CD4-positive, alpha-beta T cell treated with Interleukin-4 for 4 hours (primary cell): ENCODE results near the gene EML5.
"Not testable (repeated sequence)": the region's sequence is repeated elsewhere in the genome, so short reads cannot be mapped to it uniquely, and the experiment has no call there.

Source experiments
- DNase-seq: peaks from one replicate; pipeline ENCODE4 v3.0.0-alpha.2; 2020

Gene EML5

DNA sequence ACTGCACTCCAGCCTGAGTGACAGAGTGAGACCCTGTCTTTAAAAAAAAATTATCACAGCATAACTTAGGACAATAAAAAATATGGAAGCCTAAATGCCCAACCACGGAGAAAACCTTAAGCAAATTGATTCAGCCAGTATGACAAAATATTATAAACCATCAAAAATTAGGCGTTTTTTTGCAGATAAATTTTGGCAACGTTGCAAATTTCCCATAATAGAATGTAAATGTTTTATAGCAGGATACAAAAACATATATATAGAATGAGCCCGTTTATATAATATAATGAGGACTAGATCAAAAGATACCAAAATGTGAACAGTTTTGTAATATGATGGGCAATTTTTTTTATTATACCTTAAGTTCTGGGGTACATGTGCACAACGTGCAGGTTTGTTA, 6.8 kb upstream of the EML5 start:
- DNase-seq: no peak

DNA sequence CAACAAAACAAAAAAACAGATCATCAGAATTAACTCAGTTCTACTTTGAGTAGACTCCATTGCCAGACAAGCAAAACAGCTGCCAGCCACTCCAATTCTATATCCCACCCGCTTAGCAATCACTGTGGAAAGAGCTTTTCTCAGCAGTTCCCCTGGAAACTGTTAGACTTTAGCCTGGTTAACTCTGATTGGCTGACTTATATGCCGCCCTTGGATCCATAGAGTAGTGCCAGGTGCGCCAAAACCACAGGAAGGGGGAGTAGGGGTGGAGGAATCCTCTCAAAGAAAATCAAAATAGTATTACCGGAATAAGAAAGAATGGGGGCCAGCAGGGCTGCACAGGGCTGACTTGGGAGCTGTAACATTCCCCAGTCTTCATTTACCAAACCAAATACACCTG, 5.4 kb upstream of the EML5 start:
- DNase-seq: no peak

DNA sequence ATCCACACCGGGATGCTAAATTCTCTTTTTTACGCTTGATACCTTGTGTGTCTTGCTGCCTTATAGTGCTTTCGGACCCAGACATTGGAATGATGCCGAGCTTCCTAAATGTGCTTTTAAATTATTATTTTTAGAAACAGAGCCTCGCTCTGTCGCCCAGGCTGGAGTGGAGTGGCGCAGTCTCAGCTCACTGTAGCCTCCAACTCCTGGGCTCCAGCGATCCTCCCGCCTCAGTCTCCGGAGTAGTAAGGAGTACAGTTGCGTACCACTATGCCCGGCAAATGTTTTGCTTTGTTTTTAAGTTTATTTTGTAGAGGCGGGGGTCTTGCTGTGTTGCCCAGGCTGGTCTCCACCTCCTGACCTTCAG, 489 bp upstream of the EML5 start:
- no peak for DNase-seq

DNA sequence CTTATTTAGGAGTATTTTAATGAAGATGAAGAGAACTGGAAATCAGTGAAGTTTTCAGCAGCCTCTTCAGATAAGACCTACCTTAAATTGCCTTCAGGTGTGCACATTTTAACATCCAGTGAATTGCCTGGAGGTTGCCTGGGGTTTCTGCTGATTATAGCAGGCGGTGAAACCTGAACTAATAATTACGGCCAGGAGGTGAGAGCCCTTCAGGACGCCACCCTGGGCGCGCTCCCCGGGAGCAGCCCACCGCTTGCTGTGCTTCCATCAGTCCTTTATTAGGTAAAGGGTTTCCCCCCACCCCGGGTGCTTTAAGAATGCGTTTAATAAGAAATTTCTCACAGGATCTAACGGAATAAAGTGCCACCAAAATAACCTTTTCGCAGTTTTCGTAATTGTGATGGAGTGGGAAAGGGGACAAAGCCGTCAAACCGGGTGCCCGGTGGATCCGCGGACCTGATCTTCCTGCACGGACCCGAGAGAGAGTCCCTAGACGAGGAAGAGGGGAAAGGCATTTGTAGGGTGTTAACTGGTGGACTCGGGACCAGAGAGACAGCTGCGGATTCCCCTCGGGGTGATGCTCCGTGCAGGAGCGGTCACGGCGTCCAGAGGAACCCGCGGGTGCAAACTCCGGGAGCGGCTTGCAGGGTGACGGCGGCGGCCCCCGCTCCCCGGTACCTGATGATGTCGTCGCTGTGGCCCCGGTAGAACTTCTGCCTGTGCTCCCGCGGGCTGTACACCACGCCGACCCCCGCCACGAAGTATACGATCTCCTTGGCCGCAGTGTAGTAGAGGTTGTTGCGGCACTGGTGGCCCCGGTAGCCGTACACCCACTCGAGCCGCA, 902 bp downstream of the EML5 start:
- no peak for DNase-seq

DNA sequence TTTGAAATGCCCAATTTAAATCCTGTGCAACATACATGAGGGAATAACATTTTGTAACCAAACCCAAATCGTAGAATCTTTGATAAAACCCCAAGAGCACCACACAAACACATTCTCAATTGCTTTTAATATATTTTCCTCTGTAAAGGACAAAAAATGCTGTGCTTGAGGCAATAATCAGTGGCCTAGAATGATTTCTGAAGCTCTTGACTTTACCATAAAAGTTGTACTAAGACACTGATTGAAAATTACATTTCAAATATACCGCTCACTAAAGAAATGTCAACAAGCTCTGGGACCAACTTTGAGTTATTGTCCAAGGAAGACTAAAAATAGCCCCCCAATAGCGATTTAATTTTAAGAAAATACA, 1.5 kb downstream of the EML5 start:
- no peak for DNase-seq

DNA sequence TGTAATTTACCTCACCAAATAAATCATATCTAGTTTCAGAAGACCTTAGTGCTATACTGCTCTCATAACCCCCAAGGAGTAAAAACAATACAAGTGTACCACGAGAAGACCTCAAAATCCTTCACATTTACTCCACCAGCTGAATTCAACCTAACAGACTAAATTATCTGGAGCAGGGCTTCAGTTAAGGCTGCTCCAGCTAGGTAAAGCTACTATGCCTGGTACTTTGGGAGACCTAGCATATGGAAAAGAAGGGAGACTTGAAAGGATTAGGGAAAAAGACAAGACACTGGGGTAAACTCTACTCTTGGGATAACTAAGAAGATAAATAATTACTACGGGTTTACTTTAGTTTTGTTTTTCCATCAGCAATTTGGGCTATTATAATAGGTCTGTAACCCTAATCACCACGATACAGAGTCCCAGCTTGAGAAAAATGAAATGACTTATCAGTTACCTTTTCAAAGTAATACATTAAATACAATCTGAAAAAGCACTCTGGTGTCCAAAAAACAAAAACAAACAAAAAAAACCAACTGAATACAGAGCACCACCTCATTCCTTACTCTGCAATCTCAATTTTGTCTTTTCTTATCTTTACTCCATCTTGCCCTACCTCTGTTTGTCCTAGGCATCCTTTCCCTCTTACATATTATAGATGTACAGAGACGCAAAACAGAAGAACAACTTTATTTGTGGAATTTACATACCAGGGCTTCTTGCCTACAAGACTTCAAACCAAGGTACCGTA, 2.1 kb downstream of the EML5 start:
- no peak for DNase-seq

DNA sequence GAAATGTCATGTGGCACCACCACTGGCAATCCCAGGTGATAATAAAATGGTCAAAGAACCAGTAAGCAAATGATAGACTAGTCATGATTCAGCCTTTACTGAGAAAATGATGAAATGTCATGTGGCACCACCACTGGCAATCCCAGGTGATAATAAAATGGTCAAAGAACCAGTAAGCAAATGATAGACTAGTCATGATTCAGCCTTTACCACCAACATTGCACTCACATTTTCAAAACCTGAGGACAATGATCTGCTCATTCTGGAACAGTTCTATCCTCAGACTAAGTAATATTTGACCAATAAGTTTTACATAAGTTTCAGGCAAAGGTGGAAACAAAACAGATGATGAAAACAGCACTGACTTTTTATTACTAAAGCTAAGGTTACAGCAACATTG, 3.2 kb downstream of the EML5 start:
- not testable (repeated sequence) for DNase-seq

DNA sequence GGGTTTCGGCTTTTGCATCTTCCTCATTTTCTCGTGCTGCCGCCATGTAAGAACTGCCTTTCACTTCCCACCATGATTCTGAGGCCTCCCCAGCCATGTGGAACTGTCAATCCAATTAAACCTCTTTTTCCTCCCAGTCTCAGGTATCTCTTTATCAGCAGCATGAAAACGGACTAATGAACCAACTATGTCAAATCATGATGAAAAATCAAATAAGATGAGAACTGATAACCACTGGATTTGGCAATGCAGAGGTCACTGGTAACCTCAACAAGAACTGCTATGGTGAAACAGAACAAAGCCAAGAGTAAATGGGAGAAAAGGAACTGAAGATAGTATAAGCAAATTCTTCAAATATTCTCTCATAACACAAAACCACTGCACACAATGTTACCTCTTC, 6.0 kb downstream of the EML5 start:
- DNase-seq: no peak

DNA sequence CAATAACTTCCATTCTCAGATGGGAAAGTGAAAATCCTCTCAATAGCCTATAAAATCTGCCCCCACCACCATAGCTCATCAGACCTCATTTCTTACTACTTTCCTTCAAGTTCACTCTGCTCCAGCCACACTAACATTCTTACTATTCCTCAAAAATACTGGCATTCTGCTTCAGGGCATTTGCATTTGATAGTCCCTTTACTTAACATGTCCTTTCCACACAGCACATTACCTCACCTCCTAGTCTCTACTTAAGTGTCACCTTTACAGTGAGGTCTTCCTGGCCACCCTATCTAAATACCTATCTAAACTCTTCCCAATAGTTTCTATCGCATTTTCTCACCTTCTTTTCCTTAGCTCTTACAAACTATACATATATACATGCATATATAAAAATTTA, 6.8 kb downstream of the EML5 start:
- DNase-seq: no peak

DNA sequence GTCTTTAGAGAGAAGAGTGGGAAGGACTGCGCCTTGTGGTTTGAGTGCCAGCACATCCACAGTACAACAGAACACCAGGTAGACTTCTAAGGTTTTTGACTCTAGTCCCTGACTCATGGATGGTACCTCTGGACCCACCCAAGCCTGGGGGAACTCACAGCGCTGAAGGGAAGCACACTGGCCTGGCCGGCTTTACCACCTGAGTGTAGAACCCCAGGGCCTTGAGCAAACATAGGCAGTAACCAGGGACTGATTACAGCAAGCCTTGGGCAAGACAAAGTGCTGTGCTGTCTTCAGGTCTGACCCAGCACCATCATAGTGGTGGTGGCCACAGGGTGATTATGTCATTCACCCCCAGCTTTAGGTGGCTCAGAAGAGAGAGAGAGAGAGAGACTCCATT, 17.2 kb downstream of the EML5 start:
- no peak for DNase-seq

DNA sequence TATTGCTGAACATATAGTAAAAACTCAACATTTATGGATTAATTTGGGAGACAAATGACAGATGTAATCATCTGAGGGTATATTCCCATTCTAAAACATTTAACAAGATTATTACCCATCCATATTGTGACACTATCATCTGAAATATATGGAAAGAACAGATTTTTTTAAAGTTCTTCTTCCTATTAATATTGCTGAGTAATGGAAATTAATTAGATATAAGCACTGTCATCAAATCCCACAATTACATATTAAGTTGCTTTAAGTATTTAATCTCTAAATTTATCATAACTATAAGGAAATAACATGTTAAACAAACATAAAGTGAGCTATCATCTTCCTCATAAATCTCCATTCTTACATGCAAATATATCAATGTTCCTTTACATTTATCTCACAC, 22.0 kb downstream of the EML5 start:
- no peak for DNase-seq

DNA sequence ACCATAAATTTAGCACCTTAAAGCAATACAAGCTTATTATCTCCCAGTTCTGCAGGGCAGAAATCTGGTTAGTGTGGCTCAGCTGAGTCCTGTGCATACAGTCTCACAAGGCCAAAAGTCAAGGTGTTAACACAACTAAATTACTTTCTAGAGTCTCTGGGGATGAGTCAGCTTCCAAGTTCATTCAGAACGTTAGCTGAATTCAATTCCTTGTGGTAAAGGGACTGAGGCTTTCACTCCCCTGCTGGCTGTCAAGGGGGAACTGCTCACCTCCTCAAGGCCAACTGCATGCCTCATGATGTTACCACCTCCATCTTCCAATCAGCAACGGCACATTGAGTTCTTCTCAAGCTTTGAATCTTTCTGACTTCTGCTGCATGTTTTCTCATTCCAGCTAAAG, 27.6 kb downstream of the EML5 start:
- DNase-seq: no peak

DNA sequence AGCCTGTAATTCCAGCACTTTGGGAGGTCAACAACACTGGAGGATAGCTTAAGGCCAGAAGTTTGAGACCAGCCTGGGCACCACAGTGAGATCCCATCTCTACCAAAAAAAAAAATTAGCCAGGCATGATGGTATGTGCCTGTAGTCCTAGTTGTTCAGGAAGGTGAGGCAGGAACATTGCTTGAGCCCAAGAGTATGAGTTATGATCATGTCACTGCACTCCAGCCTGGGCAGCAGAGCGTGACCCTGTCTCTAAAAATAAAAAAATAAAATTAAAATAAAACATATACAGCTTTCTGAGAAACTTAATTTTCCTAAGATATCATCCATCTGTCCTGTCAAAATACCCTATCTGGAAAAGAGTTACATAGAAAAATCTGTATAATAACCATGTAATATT, 38.9 kb downstream of the EML5 start:
- DNase-seq: no peak

DNA sequence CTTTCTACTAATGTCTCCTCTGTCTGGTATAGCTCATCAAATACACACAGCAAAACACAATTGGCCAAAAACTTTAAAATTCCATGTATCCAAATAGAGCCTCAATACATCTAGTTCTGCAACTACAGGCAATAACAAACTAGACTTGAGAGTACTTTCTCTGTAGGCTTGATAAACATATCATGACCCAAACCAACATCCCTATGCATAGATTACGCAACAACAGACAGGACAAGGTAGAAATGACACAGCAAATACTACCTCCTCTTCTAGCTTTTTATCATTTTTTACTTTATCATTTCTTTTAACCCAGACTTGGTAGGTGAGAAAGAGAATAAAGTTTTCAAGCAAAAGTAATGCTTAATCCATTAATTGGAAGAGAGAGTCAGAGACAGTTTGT, 41.8 kb downstream of the EML5 start:
- DNase-seq: no peak

DNA sequence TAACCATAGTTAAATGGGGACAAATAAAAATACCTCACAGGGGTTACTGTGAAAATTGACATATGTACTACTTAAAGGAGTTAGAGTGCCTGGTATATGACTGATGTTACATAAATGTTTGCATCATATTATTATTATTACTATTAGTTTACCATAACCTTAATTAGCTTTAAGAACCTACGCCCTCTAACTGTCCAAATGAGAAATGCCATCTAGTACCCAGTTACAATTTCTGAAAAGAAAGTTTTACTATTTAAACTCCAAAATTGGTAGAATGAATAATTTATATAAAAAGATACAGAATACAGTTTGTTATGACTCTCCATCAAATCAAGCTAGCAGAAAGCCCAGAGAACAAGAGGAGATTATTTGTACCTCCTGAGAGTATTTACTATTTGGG, 42.3 kb downstream of the EML5 start:
- DNase-seq: no peak

DNA sequence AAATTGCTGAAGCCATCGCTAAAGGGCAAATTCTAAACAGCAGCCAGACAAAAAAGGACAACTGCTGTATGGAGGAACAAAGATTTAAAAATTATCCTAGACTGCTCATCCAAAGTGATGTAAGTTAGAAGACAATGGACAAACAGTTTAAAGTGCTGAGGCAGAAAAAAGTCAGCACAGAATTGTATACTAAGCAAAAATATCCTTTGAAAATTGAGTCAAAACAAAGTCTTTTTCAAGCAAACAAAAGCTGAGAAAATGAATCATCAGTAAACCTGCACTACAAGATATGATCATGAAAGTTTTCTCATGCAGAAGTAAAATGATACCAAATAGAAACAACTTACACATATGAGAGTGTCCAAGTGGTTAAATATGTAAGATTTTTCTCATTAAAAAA, 43.6 kb downstream of the EML5 start:
- DNase-seq: no peak

DNA sequence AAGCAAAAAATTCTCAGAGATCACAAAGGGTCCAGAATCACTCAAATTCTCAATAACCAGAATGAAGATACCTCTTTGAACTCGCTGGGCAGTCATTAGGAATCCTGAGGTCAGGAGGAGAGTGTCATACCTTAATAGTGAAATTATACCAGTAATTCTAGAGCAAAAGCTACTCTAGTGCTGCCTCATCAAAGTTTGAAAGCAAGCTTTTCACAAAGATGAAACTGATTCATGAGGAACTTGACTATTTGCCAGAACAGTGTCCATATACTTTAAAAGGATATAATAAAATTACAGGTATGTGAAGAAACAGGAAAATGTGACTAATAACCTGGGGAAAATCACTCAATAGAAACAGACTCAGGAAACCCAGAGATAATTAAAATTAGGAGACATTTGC, 44.5 kb downstream of the EML5 start:
- DNase-seq: no peak

DNA sequence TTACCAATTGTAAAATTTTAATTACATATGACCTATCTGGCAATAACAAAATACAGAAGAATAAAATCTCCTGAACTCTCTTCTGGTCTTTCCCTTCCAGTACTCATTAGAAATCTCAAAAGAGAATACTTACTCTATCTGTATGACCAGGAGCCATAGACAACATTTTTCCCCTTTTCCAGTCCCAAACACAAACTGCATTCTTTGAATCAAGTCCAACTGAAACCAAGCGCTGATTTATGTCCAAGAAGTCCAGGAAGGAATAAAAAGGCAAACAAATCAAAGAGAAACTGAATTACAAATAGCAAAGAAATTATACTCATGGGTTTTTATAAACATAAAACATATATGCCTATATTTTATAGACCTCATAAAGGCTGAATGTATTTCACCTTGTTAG, 46.7 kb downstream of the EML5 start:
- no peak for DNase-seq

DNA sequence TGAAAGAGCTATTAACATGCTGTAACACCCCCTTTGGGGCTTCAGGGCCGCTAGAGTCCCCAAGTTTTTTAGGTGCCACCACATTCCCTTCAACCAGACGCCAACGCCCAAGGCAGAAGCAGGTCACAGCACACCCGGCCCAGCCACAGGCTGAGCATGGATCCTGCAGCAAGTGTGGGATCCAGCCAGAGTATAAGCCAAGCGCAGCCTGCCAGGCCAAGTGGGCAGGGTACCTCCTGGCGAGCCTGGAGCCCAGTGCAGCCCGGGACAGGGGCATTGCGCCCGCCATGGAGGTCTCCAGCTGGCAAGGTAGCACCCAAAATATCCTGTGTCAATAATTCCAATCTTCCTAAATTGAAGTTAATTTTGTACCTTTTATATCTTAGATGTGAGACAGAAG, 55.5 kb downstream of the EML5 start:
- no peak for DNase-seq

DNA sequence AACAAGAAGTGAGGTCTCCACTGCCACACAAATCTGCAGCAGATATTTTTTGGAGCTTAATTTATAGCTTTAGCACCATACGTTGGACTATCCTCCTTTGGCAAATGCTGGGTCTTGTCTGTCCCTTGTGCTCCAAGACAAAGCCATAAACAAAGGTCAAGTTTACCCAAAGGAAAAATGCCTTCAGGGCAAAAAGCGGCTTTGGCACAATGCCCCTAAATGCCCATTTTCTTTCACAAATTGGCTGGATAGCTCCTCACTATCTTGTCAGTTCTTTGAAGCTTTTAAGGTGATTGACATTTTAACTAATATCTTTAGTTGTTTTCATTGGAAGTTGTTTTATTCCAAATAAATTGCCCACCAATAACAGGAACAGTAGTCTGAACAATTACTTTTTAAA, 59.6 kb downstream of the EML5 start:
- no peak for DNase-seq

DNA sequence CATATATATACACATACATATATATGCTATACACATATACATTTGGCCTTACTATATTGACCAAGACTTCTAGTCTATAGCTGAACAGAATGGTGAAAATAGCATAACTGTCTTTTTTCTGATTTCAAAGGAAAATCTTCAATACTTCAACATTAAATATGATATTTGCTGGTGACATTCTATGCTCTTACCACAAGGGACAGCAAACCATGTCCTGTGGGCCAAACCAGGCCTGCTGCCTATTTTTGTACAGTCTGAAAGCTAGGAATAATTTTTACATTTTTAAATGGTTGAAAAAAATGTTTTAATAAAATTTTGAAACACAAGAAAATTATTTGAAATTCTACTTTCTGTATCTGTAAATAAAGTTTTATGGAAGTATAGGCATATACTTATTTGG, 63.6 kb downstream of the EML5 start:
- no peak for DNase-seq

DNA sequence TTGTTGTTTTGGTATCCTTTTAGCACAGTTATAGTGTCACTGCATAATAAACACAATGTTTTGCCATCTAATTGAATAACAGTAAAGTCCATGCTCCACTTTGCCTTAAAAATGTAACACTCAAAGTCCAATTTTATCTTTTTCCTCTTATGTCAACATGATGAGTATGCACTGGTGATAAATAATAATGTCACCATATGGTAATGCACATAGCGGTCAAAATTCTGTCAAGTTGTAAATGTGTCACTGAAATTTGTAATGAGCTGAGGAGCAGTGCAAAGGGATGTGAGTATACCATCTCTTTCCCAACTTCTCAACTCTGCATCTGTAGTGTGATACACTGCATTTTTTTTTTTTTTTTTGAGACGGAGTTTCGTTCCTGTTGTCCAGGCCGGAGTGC, 65.7 kb downstream of the EML5 start:
- no peak for DNase-seq

DNA sequence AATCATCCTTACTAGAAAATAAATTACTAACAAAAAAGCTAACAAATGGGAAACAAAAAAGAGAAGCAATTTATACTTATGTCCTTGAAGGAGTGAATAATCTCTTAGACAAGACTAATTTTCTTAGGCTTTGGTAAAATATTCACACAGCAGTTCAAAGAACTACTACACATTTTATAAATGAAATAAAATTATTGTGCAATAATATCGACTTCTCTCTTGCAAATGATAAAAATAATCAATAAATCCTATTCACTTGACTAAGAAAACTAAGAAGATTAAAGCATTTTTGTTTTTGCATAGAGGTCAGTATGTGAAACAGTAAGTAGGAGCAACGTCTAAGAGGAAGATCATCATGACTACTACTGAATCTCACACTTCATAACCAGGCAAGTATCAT, 82.0 kb downstream of the EML5 start:
- DNase-seq: no peak

DNA sequence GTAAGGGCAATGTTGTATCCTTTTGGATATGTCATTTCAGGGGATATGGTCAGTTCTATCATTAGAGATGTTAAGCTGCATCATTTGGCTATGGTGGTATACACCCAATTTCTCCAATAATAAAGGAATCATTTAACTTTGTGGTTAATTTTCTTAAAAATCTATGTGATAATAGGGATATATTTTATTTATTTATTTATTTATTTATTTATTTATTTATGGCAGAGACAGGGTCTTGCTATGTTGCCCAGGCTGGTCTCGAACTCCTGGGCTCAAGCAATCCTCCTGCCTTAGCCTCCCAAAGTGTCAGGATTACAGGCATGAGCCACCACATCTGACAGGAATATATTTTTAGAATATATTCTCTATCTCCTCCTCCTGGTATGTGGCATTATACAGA, 85.7 kb downstream of the EML5 start:
- no peak for DNase-seq

DNA sequence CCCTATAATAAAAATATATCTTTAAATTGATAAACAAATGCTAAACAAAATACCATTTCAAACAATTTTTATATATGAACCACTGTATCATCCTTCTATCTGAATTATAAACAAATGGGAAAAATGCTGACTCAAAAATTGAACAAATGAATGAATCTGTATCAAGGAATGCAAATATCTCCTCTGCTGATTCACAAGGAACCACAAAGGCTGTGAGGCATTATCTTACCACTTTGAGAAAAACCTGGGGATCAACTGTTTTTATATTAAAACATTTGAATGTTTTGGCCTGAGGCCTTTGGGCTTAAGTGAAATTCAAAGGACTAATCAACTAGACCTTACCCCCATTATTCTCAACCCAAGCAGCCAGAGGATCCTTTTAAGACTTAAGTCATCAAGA, 86.3 kb downstream of the EML5 start:
- no peak for DNase-seq
